PC-3 (cell line): ENCODE measurements around the gene SLC27A4. TPM values are rescaled to one million over a fixed set of nuclear protein-coding genes. Genes with fewer than 3 reads are reported as not detected.

Experiments
- ATAC-seq: fragments of 200-7000 bp; cut with Tn5 transposase; 2 replicates; pipeline ENCODE4 v1.9.1; 2020; ENCODE audit warnings: mild to moderate bottlenecking, moderate library complexity
- BruUV-seq: library from RNA; stranded (reverse); fragments of 400-500 nt; replicated peaks from 2 replicates; lab custom pipeline; 2021; lab: Mats Ljungman, UMichigan
- CTCF ChIA-PET: fragments of 300-600 bp; sonication (Branson Sonifier 250); formaldehyde crosslinking; loops from one replicate; lab custom pipeline; 2022; ENCODE audit warnings: antibody characterized with exemption; lab: Charles Lee
- POLR2A ChIA-PET: fragments of 300-600 bp; sonication (Branson Sonifier 250); formaldehyde crosslinking; loops from one replicate; lab custom pipeline; 2022; ENCODE audit warnings: antibody characterized with exemption; ENCODE audit not compliant: unreplicated experiment; lab: Charles Lee
- DNase-seq: peaks from one replicate; pipeline ENCODE4 v3.0.0-alpha.2; 2015
- H2AFZ ChIP-seq: fragments of 300-600 bp; sonication (generic); 2 replicates; pipeline ENCODE4 v1.6.0; 2016; ENCODE audit warnings: antibody characterized with exemption, low read length
- H3F3A ChIP-seq: fragments of 300-600 bp; sonication (generic); one replicate; pipeline ENCODE4 v1.6.0; 2017; ENCODE audit warnings: antibody characterized with exemption, low read length, control low read depth, mild to moderate bottlenecking; ENCODE audit not compliant: unreplicated experiment
- H3K27ac ChIP-seq: fragments of 300-600 bp; sonication (generic); 2 replicates; pipeline ENCODE4 v1.5.1; 2016; ENCODE audit warnings: mild to moderate bottlenecking, low read length
- H3K27me3 ChIP-seq: fragments of 300-600 bp; sonication (generic); 2 replicates; pipeline ENCODE4 v1.6.1; 2016; ENCODE audit warnings: low read length, mixed read lengths
- H3K36me3 ChIP-seq: fragments of 300-600 bp; sonication (generic); 2 replicates; pipeline ENCODE4 v1.6.1; 2016; ENCODE audit warnings: low read depth, mixed run types, low read length, mixed read lengths
- H3K4me1 ChIP-seq: fragments of 300-600 bp; sonication (generic); 2 replicates; pipeline ENCODE4 v1.5.1; 2016; ENCODE audit warnings: low read length; ENCODE audit not compliant: insufficient read depth
- H3K4me2 ChIP-seq: fragments of 300-600 bp; sonication (generic); 2 replicates; pipeline ENCODE4 v1.6.0; 2016; ENCODE audit warnings: low read length
- H3K4me3 ChIP-seq: fragments of 300-600 bp; sonication (generic); 2 replicates; pipeline ENCODE4 v1.5.1; 2016; ENCODE audit warnings: mild to moderate bottlenecking, low read length, mixed read lengths
- H3K79me2 ChIP-seq: fragments of 300-600 bp; sonication (generic); 2 replicates; pipeline ENCODE4 v1.6.1; 2017; ENCODE audit warnings: low read length, mixed read lengths
- H3K9ac ChIP-seq: fragments of 300-600 bp; sonication (generic); 2 replicates; pipeline ENCODE4 v1.6.0; 2016; ENCODE audit warnings: mild to moderate bottlenecking, low read length
- H3K9me2 ChIP-seq: fragments of 300-600 bp; sonication (generic); replicated peaks from 2 replicates; pipeline ENCODE4 v1.6.1; 2016; ENCODE audit warnings: mixed run types, low read length, mixed read lengths
- H3K9me3 ChIP-seq: fragments of 300-600 bp; sonication (generic); 2 replicates; pipeline ENCODE4 v1.6.1; 2016; ENCODE audit warnings: low read length, mixed read lengths
- H4K20me1 ChIP-seq: fragments of 300-600 bp; sonication (generic); 2 replicates; pipeline ENCODE4 v1.6.1; 2016; ENCODE audit warnings: low read length, mixed read lengths
- CTCF ChIP-seq: fragments of 300-600 bp; sonication (generic); conservative IDR thresholded peaks from 2 replicates; pipeline ENCODE4 v1.5.1; 2017; ENCODE audit warnings: antibody characterized with exemption, low read depth, mild to moderate bottlenecking, low read length
- EZH2 ChIP-seq: fragments of 300-600 bp; sonication (generic); IDR thresholded peaks from one replicate; pipeline ENCODE4 v1.6.1; 2017; ENCODE audit warnings: antibody characterized with exemption, mild to moderate bottlenecking, low read length; ENCODE audit not compliant: unreplicated experiment
- EZH2phosphoT487 ChIP-seq: fragments of 300-600 bp; sonication (generic); IDR thresholded peaks from 2 replicates; pipeline ENCODE4 v1.6.1; 2018; ENCODE audit warnings: mild to moderate bottlenecking, antibody characterized with exemption, low read length, borderline replicate concordance
- intact Hi-C: fragments of 100-400 bp; cut with micrococcal nuclease; formaldehyde crosslinking; loops from 2 replicates; pipeline ENCODE4 v1.9.0; 2023
- total RNA-seq: library from RNA; depleted of rRNA; stranded (reverse); fragments of >200 nt; gene quantifications from 2 replicates; pipeline ENCODE4 v1.2.3, GENCODE V29; 2014

SLC27A4 gene
- total RNA-seq, 1 experiment from 2014 or later = 39.1 TPM

- no peak overlapping the region for H3K4me2 ChIP-seq
- H4K20me1 ChIP-seq = no peaks in the 10 kb centered on the region
- H3K27me3 ChIP-seq = no peaks in the 10 kb centered on the region
- no TSS peak for BruUV-seq
- CTCF ChIA-PET = no interaction called here
- no peak overlapping the region for H3K27ac ChIP-seq
- H2AFZ ChIP-seq = no peak overlapping the region
- POLR2A ChIA-PET = no interaction called here
- no peak for ATAC-seq
- no peak for DNase-seq
- no peak overlapping the region for H3K4me3 ChIP-seq
- H3K9me2 ChIP-seq = no peaks in the 10 kb centered on the region
- no peaks in the 10 kb centered on the region for H3F3A ChIP-seq
- H3K79me2 ChIP-seq = no peaks in the 10 kb centered on the region
- H3K36me3 ChIP-seq = no peaks in the 10 kb centered on the region
- peaks cover 10% of the 10 kb centered on the region for H3K4me1 ChIP-seq
- no peak overlapping the region for H3K9ac ChIP-seq
- TF ChIP-seq CTCF = no peak
- no peak for TF ChIP-seq EZH2
- TF ChIP-seq EZH2phosphoT487 = no peak
- intact Hi-C loops = no loop called here
- no peaks in the 10 kb centered on the region for H3K9me3 ChIP-seq
These were observed 47.2 kb upstream of the SLC27A4 start for GRCh38 chr9:128293091-128293490.

GRCh38 chr9:128294142-128294541, 46.2 kb upstream of the SLC27A4 start:
- Histone ChIP-seq H3K9me3 (no peaks in the 10 kb centered on the region), H3K4me1 (peaks cover 14% of the 10 kb centered on the region), H3K4me2 (no peak overlapping the region), H3K9me2 (no peaks in the 10 kb centered on the region), H3K79me2 (no peaks in the 10 kb centered on the region), H3F3A (no peaks in the 10 kb centered on the region), H3K4me3 (no peak overlapping the region), H3K27ac (no peak overlapping the region), H2AFZ (no peak overlapping the region), H3K9ac (no peak overlapping the region), H3K36me3 (no peaks in the 10 kb centered on the region), H3K27me3 (no peaks in the 10 kb centered on the region), H4K20me1 (no peaks in the 10 kb centered on the region)
- TF ChIP-seq CTCF = no peak
- TF ChIP-seq EZH2phosphoT487 = no peak
- no peak for TF ChIP-seq EZH2
- DNase-seq (no peak), ATAC-seq (no peak)
- CTCF ChIA-PET = no interaction called here
- BruUV-seq = no TSS peak
- POLR2A ChIA-PET = no interaction called here
- intact Hi-C loops = loop anchor here (2.0 kb wide), 1 partner anchor 29 kb away; the partner anchor contains the start of genes COQ4 and TRUB2

DNA sequence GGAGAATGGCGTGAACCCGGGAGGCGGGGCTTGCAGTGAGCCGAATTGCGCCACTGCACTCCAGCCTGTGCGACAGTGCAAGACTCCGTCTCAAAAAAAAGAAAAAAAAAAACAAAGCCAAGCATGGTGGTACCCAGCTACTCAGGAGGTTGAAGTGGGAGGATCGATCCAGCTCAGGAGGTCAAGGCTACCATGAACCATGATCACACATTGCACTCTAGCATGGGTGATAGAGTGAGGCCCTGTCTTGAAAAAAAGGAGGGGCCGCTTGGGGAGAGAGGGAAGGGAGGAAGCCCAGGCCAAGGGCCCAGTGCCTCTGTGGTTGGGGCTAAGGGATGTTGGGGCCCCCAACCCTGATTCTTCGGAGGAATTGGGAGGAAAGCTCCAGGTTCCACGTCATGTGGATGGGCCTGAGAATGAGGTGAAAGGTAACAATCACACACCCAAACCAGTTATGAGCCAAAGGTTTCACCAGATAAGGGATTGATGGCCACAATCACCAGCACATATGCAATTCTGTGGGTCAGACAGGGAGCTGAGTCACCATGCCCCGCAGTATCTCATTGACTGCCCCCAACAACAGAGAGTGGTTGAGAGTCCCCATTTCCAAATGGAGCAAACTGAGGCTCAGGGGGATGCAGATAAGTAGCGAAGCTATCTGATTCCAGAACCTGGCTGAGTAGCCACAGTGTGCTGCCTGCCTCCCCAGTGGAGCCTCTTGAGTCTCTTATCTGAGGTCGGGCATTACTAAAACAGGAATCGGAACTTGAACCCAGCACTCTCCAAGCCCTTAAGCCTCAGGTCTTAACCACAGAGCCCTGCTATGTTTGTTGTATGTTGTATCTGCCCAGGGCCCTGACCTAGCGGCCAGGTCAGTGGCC, 43.7 kb upstream of the SLC27A4 start:
- Histone ChIP-seq H3K9me2 (no peaks in the 10 kb centered on the region), H3K36me3 (no peaks in the 10 kb centered on the region), H3K9ac (no peak overlapping the region), H3K4me2 (no peak overlapping the region), H3F3A (no peaks in the 10 kb centered on the region), H3K27ac (no peak overlapping the region), H4K20me1 (no peaks in the 10 kb centered on the region), H2AFZ (no peak overlapping the region), H3K27me3 (no peaks in the 10 kb centered on the region), H3K9me3 (no peaks in the 10 kb centered on the region), H3K79me2 (no peaks in the 10 kb centered on the region), H3K4me3 (no peak overlapping the region), H3K4me1 (peaks cover 14% of the 10 kb centered on the region)
- POLR2A ChIA-PET = no interaction called here
- DNase-seq = no peak
- intact Hi-C loops = loop anchor here (5.0 kb wide), 1 partner anchor 66 kb away; no protein-coding TSS in a partner anchor
- CTCF ChIA-PET = interaction anchor here (1.6 kb wide), 1 partner anchor 45 kb away, joined by 20 read pairs; no protein-coding TSS in a partner anchor
- TF ChIP-seq CTCF (no peak), EZH2 (no peak), EZH2phosphoT487 (no peak)
- BruUV-seq = no TSS peak
- ATAC-seq = no peak
